Measurements from ENCODE around the gene KIRREL2.

The KIRREL2 gene

DNA sequence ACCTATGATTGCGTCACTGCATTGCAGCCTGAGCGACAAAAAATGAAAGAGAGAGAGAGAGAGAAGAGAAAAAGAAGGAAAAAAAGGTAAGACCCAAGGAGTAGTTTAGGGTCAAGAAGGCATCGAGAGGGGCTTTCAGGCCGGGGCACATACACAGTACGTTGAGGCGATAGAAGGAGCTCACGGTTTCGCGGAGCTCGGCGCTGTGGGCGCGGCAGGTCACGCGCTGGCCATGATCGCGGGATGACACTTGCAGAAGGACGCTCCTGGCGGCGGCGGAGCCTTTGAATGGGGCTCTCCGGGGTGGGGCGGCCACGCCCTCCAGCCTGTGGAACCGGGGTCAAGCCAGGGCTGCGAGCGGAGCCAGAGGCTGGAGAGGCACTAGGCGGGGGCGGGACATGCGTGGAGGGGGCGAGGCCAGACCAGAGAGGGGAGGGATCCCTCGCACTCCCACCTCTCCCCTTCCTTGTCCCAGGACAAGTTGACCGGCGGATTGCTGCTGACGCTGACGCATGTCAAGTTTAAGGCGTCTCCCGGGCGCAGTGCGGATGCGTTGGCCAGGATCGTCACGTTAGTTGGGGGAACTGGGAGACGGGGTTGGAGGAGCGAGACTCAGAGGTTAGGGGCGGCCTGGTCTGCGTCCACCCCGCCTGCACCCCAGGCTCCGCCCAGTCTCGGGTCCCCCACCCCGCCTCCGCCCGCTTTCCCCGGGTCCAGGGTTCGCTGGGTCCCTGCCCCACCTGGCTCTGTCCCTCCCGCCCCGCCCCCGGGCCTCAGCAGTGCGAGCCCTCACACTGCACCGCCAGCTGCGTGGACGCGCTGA, 11.3 kb upstream of the KIRREL2 start:
- DNase-seq = no peak

DNA sequence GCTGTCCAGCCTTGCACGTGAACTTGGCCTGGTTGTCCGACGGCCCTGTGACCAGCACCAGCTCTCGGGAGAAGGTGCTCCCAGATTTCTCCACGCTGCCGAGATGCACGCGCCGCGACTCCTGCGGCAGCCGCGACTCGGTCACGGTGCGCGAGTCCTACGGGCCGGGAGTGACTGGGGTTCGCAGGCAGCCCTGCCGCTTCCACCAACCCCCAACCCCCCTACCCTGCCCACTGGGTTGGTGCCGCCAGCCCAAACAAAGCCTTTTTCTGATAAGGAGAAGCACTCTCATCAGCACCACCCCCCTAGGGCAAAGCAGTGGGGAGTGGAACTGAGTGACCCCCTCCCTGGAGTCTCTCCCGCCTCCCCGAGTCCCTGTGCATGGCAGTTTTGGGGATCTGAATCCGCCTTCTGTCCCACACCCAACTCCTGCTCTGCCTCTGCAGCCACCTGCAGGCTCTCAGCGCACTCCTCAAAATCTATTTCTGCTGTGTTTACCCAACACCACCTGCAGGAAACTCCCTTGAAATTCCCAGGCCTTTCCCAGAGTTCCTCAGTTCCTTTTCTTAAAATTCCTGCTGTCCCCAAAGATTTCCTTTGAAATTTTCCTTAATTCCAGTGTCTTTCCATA, 10.6 kb upstream of the KIRREL2 start:
- DNase-seq = peak in 1 of 5 experiments; percentile 19

DNA sequence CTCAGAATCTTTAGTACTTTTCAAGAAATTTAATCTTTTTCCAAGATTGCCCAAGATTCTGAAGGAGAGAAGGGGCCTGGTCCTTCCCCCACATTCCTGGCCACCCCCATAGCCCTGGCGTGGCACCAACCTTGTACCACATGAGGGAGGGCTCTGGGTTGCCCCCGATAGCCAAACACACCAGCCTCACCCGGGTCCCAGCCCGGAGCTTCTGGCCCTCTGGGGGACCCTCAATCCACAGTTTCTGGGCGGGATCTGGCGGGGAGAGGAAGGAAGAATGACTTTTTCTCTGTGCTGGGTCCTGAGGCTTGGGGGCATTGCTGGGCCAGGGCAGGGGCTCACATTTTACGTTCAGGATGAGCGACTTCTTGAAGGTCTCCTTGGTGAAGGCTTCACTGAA, 8.8 kb upstream of the KIRREL2 start:
- DNase-seq = no peak

DNA sequence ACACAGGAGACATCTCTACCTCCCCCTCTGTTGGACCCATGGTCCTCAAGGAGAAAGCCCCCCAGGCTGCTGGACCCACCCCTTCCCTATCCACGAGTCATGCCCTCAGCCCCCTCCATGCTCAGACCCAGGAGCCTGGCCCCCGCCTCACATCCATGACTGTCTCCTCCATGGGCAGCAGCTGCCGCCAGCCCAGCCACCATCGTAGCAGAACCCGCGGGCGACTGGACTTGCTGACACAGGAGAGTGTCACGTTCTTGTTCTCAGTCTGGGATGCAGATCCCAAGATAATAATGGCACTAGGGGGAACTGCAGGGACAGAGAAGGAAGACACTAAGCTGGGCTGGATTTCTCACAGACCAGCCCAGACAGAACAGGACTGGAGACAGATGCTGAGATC, 8.2 kb upstream of the KIRREL2 start:
- DNase-seq = no peak

DNA sequence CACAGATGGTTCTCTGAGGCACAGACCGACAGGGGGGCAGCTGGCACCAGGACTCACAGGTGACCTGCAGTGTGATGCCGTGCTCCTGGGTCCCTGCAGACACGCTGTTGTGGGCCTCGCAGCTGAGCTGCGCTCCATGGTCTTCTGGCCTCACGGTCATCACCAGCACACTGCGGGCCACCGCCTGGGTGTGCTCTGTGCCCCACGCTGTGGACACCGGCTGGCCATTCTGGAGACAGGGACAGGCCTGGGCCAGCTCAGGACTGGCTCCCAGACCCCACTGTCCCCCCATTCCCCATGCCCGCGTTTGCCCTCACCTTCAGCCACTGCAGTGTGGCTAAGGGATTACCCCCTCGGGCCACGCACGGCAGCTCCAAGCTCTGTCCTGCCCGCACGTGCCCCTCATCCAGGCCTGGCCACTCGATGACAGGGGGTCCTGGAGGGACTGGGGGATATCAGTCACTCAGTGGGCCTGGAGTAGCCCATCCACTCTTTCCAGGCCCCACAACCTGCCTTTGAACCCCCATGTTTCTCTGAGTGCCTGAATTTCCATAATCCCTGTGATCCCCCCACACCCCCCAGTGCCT, 7.7 kb upstream of the KIRREL2 start:
- DNase-seq = no peak

DNA sequence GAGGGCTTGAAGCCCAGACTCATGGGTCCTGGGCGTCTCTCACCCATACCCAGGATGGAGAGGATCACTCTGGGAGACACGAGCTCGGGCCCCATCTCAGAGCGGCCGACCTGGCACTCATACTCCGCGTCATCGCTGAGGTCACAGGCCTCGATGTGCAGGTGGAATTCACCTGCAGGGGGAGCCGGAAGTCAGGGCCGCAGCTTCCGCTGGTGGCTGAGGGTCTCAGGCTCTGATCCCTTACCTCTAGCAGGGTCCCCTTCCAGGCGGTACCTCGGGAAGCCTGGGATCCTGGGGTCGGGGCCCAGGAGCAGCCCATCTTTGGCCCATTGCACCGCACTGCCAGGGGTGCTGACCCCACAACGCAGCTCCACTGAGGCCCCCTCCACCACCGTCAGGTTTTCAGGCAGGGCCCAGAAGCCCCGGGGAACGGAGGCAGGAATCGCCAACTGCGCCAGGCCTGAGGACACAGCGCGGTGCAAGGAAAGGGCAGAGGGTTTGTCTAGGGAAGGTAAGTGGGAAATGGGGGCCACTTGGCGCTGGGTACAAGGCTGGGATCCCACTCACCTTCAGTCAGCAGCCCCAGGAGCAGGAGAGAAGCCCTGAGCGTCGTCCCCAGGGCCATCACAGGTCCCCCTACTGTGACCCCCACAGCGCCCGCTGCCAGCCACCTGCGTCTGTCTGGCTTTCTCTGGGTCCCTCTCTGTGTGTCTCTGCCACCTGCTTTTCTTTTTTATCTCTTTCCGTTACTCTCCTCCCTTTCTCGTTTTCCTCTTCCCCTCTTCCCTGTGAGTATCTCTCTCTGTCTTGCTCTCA, 5.3 kb upstream of the KIRREL2 start:
- no peak for DNase-seq

DNA sequence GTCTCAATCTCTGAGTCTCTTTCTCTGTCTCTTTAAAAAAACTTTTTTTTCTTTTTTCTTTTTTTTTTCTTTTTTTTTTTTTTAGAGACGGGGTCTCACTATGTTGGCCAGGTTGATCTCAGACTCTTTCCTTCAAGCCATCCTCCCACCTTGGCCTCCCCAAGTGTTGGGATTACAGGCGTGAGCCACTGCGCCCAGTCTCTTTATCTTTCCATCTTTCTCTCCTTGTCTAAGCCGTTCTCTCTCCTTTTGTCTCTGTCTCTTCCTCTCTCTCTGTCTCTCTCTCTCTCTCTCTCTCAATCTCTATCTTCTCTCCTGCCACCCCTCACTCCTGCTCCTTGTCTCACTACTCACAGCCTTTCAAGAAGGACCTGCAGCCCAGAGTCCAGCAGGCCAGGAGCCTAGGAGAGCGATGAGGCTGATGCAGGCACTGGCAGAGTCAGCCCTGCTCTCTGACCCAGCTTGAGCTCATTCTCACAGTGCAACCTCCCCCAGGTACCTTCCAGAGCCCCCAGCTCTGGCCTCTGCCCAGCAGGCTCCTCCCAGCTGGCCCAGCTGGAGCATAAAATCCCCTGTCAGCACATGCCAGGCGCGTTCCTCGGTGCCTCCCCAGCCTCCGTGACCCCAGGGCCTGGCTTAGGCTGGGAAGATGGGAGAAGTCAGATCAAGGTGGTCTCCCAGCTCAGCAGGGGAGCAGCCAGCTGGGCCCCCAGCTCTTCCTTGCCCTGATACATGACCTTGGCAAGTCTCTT, 4.5 kb upstream of the KIRREL2 start, which contains the start of gene NPHS1:
NPHS1 (minus strand) TSS at position 476 of the 752 bp plus-strand sequence. CDS start 667 bp downstream, outside the sequence.
- no peak for DNase-seq

DNA sequence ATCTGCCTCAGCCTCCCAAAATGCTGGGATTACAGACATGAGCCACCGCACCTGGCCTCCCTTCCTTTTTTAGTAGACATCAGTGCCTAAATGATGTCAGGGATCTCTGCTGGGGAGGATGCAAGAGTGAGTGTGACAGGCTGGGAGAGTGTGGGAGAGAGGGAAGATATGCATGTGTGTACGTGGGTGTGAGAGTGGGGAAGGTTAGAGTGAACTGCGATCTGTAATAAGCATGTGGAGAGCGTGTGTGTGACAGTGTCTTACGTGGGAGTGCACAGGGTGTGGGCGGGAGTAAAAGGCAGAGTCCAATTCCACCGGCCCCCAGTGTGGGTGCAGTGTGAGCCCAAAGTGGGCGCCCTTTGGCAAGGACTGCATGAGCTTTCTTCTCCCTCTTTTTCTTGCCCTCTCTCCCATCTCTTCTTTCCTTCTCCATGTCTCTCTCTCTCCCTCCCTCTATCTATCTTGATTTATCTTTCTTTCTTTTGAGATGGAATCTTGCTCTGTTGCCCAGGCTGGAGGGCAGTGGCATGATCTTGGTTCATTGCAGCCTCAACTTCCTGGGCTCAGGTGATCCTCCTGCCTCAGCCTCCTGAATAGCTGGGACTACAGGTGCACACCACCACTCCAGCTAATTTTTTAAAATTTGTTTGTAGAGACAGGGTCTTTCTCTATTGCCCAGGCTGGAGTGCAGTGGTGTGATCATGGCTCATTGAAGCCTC, 3.5 kb upstream of the KIRREL2 start:
- no peak for DNase-seq

DNA sequence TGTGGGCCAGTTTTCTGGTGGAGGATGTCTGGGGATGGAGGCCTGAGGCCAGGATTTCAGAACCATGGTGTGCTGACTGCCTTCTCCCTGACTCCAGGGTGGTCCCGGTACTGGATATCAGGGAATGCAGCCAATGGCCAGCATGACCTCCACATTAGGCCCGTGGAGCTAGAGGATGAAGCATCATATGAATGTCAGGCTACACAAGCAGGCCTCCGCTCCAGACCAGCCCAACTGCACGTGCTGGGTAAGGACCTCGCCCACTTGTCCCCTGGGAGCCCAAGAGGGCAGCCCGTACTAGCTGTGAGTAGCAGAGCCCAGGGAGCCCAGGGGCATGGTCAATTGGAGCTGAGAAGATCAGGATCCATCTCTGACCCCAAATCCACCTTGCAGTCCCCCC, 1.6 kb downstream of the KIRREL2 start:
- DNase-seq = no peak

DNA sequence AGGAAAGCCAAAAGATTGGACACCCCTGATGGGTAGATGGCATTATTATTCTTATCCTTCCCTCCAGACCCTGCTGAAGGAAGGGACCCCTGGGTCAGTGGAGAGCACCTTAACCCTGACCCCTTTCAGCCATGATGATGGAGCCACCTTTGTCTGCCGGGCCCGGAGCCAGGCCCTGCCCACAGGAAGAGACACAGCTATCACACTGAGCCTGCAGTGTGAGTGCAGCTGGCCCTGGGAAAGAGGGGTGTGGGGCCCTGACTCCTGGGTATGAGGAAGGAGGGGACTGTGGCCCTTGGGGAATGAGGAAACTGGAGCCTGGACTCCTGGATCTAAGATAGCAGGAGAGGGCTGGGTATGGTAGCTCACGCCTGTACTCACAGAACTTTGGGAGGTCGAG, 2.7 kb downstream of the KIRREL2 start:
- no peak for DNase-seq

DNA sequence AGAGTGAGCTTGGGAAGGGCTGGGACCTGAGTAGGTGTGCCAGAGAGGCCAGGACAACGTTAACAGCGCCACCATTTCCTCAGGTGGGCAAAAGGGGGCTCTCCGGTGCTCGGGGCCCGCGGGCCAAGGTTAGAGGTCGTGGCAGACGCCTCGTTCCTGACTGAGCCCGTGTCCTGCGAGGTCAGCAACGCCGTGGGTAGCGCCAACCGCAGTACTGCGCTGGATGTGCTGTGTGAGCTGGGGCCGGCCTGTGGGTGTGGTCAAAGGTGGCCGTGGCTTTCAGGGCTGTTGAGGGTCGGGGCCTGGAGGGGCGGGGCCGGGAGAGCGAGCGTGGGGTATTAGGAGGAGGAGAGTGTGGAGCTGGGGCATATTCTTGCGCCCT, 3.7 kb downstream of the KIRREL2 start:
- no peak for DNase-seq

DNA sequence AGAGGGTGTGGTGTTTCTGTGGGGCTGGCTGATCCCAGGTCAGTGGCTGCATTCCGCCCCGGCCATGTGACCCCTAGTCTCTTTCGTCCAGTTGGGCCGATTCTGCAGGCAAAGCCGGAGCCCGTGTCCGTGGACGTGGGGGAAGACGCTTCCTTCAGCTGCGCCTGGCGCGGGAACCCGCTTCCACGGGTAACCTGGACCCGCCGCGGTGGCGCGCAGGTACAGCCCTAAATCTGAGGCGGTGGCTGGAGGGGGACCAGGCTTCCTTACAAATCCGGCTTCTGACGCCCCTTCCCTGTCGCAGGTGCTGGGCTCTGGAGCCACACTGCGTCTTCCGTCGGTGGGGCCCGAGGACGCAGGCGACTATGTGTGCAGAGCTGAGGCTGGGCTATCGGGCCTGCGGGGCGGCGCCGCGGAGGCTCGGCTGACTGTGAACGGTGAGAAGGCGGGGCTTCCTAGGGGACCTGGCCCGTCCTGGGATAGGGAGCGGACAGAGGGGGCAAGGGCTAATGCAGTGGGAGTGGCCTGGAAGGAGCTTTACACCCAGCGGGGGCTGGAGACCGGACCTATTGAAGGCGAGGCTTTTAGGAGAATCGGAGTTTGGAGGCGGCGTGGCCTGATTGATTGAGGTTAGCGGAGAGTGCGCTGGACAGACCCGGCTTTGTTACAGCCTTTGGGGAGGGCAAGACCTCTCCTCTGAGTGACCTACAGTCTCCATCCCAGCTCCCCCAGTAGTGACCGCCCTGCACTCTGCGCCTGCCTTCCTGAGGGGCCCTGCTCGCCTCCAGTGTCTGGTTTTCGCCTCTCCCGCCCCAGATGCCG, 4.3 kb downstream of the KIRREL2 start:
- DNase-seq = no peak

DNA sequence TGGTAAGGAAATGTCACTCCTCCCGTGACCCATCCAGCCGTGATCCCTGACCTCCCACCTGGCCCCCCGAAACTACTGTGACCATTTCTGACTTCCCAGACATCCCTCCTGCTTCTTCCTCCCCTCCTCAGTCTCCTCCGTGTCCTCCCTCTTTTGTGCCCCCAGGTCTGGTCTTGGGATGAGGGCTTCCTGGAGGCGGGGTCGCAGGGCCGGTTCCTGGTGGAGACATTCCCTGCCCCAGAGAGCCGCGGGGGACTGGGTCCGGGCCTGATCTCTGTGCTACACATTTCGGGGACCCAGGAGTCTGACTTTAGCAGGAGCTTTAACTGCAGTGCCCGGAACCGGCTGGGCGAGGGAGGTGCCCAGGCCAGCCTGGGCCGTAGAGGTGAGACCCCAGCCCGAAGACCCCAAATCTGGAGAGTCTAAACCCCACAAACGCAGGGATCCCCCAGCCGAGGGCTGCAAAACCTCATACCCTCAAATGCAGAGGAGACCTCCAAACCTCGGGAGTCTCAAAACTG, 5.0 kb downstream of the KIRREL2 start:
- DNase-seq = no peak

DNA sequence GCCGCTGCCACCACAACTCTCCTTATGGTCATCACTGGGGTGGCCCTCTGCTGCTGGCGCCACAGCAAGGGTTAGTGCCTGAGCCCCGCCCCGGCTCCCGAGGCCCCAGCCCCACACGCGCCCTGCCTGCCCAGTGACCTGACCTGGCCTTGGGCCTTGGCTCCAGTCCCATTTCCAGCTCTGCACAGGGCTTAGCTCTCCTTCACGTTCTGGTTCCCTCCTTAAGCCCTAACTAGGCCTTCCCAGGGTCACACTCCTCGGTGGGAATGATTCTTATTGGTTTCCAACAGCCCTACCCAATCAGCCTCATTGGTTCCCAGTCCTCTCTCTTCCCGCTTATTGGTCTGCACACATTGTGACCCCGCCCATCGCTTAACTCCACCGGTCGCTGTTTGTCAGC, 5.8 kb downstream of the KIRREL2 start:
- no peak for DNase-seq

DNA sequence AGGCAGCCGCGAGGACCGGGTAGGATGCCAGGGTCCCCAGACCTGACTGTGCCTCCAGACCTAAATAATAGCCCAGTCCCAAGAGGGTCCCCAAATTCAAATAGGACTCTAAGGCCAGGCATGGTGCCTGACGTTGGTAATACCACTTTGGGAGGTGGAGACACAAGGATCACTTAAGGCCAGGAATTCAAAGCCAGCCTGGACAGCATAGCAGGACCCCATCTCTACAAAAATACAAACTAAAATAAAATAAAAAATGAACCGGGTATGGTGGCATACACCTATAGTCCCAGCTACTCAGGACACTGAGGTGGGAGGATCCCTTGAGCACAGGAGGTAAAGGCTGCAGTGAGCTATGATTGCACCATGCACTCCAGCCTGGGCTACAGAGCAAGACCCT, 6.3 kb downstream of the KIRREL2 start:
- no peak for DNase-seq

DNA sequence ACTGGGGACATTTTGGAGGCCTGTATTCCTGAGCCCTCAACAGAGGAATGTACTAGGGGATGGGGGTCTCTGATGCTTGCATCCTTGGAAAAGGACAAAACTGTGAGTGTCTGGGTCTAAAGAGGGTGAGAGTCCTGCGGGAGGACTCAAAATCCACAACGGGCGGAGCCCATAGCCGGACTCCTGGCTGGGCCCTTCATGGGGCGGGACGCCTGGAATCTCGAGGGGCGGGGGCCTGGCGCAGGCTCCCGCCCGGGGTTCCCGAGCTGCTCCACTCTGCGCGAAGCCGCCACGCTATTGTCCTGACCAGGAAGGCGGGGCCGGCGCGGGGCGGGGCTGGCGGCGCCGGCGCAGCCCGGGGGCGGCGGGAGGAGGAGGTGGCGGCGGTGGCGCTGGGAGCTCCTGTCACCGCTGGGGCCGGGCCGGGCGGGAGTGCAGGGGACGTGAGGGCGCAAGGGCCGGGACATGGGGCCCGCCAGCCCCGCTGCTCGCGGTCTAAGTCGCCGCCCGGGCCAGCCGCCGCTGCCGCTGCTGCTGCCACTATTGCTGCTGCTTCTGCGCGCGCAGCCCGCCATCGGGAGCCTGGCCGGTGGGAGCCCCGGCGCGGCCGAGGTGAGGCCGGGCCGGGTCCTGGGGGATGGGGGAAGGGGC, 11.6 kb downstream of the KIRREL2 start, which contains the start of gene APLP1:
APLP1 (plus strand) TSS at position 403 of the 651 bp plus-strand sequence; CDS start at position 466, 63 bp downstream.
- peak; percentile 32 to 63 (median 44) for DNase-seq

DNA sequence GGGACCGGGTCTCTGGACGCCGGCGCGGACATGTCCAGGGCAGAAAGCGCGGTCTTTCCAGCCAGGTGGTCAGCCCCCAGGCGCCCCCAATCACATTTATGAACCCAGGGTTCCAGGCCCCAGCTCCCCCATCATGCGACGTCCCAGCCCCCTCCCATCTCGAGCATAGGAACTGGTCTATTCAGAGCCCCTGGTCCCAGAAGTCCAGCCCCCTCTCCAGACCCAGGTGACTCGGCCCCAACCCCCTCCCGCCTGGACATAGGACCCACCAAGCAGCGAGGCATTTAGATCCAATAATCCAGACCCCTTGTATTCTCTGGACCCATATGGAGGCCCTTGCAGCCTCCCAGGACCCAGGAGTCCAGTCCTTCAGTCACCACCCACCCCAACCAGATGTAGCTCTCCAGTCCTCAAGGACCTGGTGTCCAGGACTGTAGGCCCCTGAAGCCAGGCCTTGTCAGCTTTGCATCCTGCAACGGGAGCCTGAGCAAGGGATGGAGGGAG, 12.2 kb downstream of the KIRREL2 start:
- no peak for DNase-seq

DNA sequence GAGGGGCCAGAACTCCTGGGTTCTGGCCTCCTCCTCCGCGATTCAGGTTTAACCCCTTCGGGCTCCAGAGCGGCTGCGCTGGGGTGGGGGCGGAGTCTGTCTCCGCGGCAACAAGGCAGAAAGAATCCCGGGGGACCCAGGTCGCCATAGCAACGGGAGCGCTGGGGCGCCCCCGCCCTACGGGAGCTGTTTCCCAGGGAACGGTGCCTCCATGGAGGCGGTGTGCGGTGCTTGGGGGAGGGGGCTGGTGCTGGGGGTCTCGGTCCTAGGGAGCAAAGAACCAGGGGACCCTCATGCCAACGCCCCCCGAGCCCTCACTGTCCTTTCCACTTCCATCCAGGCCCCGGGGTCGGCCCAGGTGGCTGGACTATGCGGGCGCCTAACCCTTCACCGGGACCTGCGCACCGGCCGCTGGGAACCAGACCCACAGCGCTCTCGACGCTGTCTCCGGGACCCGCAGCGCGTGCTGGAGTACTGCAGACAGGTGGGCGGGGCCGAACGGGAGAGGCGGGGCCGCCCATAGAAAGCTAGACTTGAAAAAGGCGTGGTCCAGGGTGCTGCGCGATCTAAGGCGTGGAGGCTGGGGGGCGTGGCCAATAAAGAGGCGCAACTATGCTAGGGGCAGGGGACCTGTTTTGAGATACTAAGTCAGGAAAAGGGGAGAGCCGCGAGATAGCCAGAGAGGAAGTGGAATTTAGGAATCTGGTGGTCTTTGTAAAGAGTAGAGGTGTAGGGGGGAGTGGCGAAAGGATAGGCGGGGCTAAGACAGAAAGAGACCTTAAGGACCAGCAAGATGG, 12.8 kb downstream of the KIRREL2 start:
- DNase-seq = peak; percentile 65 to 91 (median 72)
